Left lung (tissue), 10 donors: ENCODE data around the gene VEPH1. TPM values are rescaled to one million over a fixed set of nuclear protein-coding genes. Genes with fewer than 3 reads are reported as not detected.

Source experiments
- ATAC-seq: fragments of 200-7000 bp; cut with Tn5 transposase; one replicate; pipeline ENCODE4 v1.9.1; 2020; ENCODE audit warnings: moderate library complexity
- DNase-seq, 4 donors: peaks; one replicate each; pipeline ENCODE4 v3.0.0-alpha.2; 2013 to 2020
- H3K27ac ChIP-seq, 2 donors: fragments of 200-600 bp; sonication (generic) in 1 of 2; one replicate each; pipeline versions ENCODE4 v1.5.0 to v1.8.0; 2020 to 2021
- H3K27me3 ChIP-seq, 2 donors: fragments of 200-600 bp; sonication (generic) in 1 of 2; one replicate each; pipeline versions ENCODE4 v1.5.0 to v1.8.0; 2020 to 2021
- H3K36me3 ChIP-seq, 2 donors: fragments of 200-600 bp; sonication (generic) in 1 of 2; one replicate each; pipeline versions ENCODE4 v1.5.0 to v1.8.0; 2020 to 2021
- H3K4me1 ChIP-seq, 2 donors: fragments of 200-600 bp; one replicate each; pipeline ENCODE4 v1.8.0; 2021
- H3K4me3 ChIP-seq, 2 donors: fragments of 200-600 bp; sonication (generic) in 1 of 2; one replicate each; pipeline versions ENCODE4 v1.5.0 to v1.8.0; 2020 to 2021; ENCODE audit warnings: mild to moderate bottlenecking in 1 of 2
- H3K9me3 ChIP-seq, 2 donors: fragments of 200-600 bp; sonication (generic) in 1 of 2; one replicate each; pipeline versions ENCODE4 v1.5.0 to v1.8.0; 2020 to 2021
- intact Hi-C, 2 donors: fragments of 100-400 bp; cut with DNase I; formaldehyde crosslinking; loops; one replicate each; pipeline versions ENCODE4 v1.11.2 to v1.14.2; 2022
- polyA plus RNA-seq, 6 donors: library from polyadenylated mRNA; unstranded; fragments of 120-200 nt; gene quantifications; one replicate each; pipeline ENCODE4 v1.2.1, GENCODE V29; 2013; ENCODE audit not compliant: insufficient read length in 6 of 6
- total RNA-seq, 2 donors: library from RNA; stranded (reverse); fragmentation: NEBNext Ultra II Directional; extraction: Animal tissue kit (Norgen Biotek cat#: 25700); gene quantifications; one replicate each; pipeline ENCODE4 v1.2.1, GENCODE V29; 2021
- TF ChIP-seq, protein P1 (sequence below), 2 donors: fragments of 200-600 bp; sonication (generic) in 1 of 2; IDR thresholded peaks; one replicate each; pipeline versions ENCODE4 v1.5.0 to v1.8.0; 2021; ENCODE audit warnings: antibody characterized with exemption in 2 of 2
- donor health status: DM: no; HTN: yes; CAD: no.
- donor health status: DM: no; HTN: no; CAD: no.

Gene VEPH1
- total and polyA plus RNA-seq, 8 donors = 30.4 to 143 (median 42.6) TPM

DNA sequence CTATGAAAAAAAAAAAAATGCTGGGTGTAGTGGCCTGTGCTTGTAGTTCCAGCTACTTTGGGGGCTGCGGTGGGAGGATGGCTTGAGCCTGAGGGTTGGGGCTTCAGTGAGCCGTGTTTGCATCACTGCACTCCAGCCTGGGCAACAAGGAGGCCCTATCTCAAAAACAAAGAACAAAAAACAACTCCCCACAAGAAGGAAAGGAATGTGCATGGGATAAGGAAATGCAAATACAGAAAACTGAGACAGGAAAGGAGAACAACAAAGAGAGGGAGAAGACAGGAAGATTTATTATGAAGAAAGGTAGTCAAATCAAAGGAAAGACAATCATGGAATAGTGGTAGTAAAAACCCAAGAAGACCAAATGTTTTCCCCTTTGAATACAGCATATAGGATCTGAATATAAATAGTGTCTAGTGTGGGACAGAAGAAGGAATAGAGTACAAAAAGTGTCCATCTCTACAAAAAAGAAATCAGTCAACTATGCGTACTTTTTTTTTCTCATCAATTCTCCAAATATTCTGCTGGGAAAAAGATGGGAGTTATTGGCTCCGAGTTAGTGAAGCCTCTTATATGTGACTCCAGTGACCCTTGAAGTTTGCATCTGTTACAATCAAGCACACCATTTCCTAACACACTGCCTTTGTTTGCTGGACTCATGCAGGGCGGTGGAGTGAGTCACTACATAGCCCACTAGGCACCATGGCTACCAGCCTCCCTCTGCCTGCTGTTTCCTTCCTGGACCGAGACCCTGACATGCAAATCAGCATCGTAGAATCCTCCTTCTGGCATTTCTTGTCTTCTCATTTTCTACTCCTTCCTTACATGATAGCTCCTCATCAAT is 167.8 kb downstream of the VEPH1 start:
- TF ChIP-seq, protein P1, sequence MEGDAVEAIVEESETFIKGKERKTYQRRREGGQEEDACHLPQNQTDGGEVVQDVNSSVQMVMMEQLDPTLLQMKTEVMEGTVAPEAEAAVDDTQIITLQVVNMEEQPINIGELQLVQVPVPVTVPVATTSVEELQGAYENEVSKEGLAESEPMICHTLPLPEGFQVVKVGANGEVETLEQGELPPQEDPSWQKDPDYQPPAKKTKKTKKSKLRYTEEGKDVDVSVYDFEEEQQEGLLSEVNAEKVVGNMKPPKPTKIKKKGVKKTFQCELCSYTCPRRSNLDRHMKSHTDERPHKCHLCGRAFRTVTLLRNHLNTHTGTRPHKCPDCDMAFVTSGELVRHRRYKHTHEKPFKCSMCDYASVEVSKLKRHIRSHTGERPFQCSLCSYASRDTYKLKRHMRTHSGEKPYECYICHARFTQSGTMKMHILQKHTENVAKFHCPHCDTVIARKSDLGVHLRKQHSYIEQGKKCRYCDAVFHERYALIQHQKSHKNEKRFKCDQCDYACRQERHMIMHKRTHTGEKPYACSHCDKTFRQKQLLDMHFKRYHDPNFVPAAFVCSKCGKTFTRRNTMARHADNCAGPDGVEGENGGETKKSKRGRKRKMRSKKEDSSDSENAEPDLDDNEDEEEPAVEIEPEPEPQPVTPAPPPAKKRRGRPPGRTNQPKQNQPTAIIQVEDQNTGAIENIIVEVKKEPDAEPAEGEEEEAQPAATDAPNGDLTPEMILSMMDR (IDR thresholded peaks at IDR 0.05) = no peak
- no peaks in the 10 kb centered on the region for H3K27me3 ChIP-seq
- intact Hi-C loops = no loop called here
- ATAC-seq (no peak), DNase-seq (no peak)
- no peaks in the 10 kb centered on the region for H3K4me1 ChIP-seq
- no peaks in the 10 kb centered on the region for H3K36me3 ChIP-seq
- no peak overlapping the region for H3K4me3 ChIP-seq
- no peak overlapping the region for H3K27ac ChIP-seq
- peaks cover 0 to 3% of the 10 kb centered on the region in 2 donors for H3K9me3 ChIP-seq

DNA sequence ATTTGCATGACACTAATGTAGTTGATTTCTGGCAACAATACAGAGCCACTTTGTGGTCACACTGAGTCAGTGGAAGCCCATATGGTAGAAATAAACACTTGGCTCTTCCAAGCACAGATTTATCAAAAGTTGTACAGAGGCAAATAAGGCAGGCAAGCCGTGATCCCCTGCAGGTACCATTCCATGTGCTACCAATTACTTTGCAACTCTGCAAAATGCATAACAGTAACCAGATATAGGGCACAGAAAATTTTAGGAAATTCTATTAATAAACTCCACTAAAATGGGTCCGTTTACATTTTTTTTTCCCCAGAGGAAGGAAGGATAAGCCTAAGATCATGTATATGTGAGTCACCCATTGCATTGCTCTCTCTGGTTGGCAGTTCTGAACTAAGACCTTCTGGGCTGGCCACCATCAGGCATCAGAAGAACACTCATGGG is 169.6 kb downstream of the VEPH1 start:
- no peak overlapping the region for H3K27ac ChIP-seq
- intact Hi-C loops = no loop called here
- H3K36me3 ChIP-seq = no peaks in the 10 kb centered on the region
- TF ChIP-seq, protein P1 (IDR thresholded peaks at IDR 0.05) = no peak
- ATAC-seq = no peak
- H3K4me3 ChIP-seq = no peak overlapping the region
- H3K27me3 ChIP-seq = no peaks in the 10 kb centered on the region
- H3K4me1 ChIP-seq = no peaks in the 10 kb centered on the region
- no peaks in the 10 kb centered on the region for H3K9me3 ChIP-seq
- no peak for DNase-seq

DNA sequence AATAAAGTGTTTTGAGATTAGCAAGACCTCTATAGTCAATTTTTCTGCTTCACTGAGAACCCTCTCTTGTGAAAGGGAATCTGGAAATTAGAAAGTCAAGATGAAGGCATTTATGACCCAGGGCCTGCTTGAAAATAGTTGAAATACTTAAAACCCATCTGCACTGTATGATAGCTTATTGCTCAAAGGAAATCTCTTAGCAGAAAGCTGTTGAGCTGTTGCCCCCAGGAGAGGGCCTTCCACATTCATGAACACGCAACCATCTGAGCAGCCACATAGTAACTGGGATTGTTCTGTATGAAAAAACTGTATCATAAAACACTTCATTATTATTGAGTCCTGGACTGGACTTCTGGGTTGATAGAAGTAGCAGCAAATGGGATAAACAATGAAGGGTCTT is 173.0 kb downstream of the VEPH1 start:
- no peak overlapping the region for H3K4me3 ChIP-seq
- intact Hi-C loops = no loop called here
- TF ChIP-seq, protein P1 (IDR thresholded peaks at IDR 0.05) = no peak
- H3K27ac ChIP-seq = no peak overlapping the region
- ATAC-seq (no peak), DNase-seq (no peak)
- no peaks in the 10 kb centered on the region for H3K9me3 ChIP-seq
- H3K27me3 ChIP-seq = no peaks in the 10 kb centered on the region
- no peaks in the 10 kb centered on the region for H3K36me3 ChIP-seq
- H3K4me1 ChIP-seq = no peaks in the 10 kb centered on the region

DNA sequence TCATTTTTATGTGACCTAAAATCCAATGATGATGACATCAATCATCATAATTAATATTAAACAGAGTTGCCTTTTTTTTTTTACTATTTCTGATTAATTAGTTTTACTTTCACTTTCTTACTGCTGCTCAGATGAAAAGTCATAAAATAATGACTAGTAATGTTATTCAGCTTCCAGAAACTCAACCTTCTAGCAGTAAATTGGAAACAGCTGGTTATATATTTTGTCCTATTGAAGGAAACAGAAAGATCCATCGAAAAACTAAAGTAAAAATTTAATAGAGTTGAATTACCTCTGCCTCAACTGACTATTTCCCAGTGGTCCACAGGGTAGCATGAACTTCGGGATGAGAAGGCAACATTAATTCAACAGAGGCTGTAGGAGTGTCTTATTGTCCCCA is 173.7 kb downstream of the VEPH1 start:
- intact Hi-C loops = no loop called here
- Histone ChIP-seq H3K36me3 (no peaks in the 10 kb centered on the region), H3K27ac (no peak overlapping the region), H3K4me1 (no peaks in the 10 kb centered on the region), H3K4me3 (no peak overlapping the region), H3K9me3 (no peaks in the 10 kb centered on the region), H3K27me3 (no peaks in the 10 kb centered on the region)
- no peak for DNase-seq
- TF ChIP-seq, protein P1 (IDR thresholded peaks at IDR 0.05) = no peak
- ATAC-seq = no peak

DNA sequence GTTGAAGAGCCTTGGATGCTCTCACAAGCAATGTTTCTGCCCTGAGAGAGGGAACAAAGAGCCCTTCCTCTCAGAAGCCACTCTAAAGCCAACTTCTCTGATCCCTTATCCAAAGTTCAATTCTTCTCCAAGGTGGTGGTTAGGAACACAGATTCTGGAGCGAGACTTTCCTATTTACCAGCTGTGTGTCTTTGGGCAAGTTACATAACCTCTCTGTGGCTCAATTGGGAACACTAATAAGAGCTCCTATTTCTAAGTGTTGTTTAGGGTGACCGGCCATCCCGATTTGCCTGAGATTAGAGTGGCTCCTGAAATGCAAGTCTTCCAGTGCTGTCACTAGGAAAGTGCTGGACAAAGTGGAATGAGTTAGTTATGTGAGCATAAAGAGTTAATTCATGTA is 175.4 kb downstream of the VEPH1 start:
- DNase-seq = no peak
- intact Hi-C loops = no loop called here
- Histone ChIP-seq H3K27ac (no peak overlapping the region), H3K4me3 (no peak overlapping the region), H3K4me1 (no peaks in the 10 kb centered on the region), H3K9me3 (no peaks in the 10 kb centered on the region), H3K36me3 (no peaks in the 10 kb centered on the region), H3K27me3 (no peaks in the 10 kb centered on the region)
- TF ChIP-seq, protein P1 (IDR thresholded peaks at IDR 0.05) = no peak
- ATAC-seq = no peak
